ENCODE measurements around the gene TEFM. TPM values are rescaled to one million over a fixed set of nuclear protein-coding genes. Genes with fewer than 3 reads are reported as not detected.
A peak's percentile ranks its signal among the peaks of the same experiment; 100 is the strongest.

The TEFM gene
- total RNA-seq, 1 donor from 2014 or later: 12.8 TPM

- no peaks in the 10 kb centered on the region for H3K4me1 Mint-ChIP-seq (ENCODE audit: low read depth, unreplicated experiment)
- H3K36me3 Mint-ChIP-seq (ENCODE audit: unreplicated experiment): no peaks in the 10 kb centered on the region
- no peak for TF ChIP-seq CTCF (IDR thresholded peaks at IDR 0.05; ENCODE audit: partially characterized antibody, unreplicated experiment)
- no peak overlapping the region for H3K4me3 Mint-ChIP-seq (ENCODE audit: unreplicated experiment)
- no peak for DNase-seq
- no peaks in the 10 kb centered on the region for H3K9me3 Mint-ChIP-seq (ENCODE audit: unreplicated experiment)
- peaks cover 8% of the 10 kb centered on the region for H3K27me3 Mint-ChIP-seq (ENCODE audit: unreplicated experiment)
- no peak overlapping the region for H3K27ac Mint-ChIP-seq (ENCODE audit: unreplicated experiment)
These were observed 20.5 kb upstream of the TEFM start for GRCh38 chr17:30926516-30926915.

- Mint-ChIP-seq H3K9me3 (ENCODE audit: unreplicated experiment) (peaks cover 2% of the 10 kb centered on the region), H3K27ac (ENCODE audit: unreplicated experiment) (no peak overlapping the region), H3K4me3 (ENCODE audit: unreplicated experiment) (no peak overlapping the region), H3K4me1 (ENCODE audit: low read depth, unreplicated experiment) (no peaks in the 10 kb centered on the region), H3K27me3 (ENCODE audit: unreplicated experiment) (peaks cover 10% of the 10 kb centered on the region), H3K36me3 (ENCODE audit: unreplicated experiment) (no peaks in the 10 kb centered on the region)
- no peak for DNase-seq
- TF ChIP-seq CTCF (IDR thresholded peaks at IDR 0.05; ENCODE audit: partially characterized antibody, unreplicated experiment): no peak
These were observed 18.3 kb upstream of the TEFM start for GRCh38 chr17:30924341-30924740.

GRCh38 chr17:30922235-30923030, 16.4 kb upstream of the TEFM start:
- TF ChIP-seq CTCF (IDR thresholded peaks at IDR 0.05; ENCODE audit: partially characterized antibody, unreplicated experiment): no peak
- Mint-ChIP-seq H3K27ac (ENCODE audit: unreplicated experiment) (peak overlapping the region; percentile 73), H3K9me3 (ENCODE audit: unreplicated experiment) (peaks cover 2% of the 10 kb centered on the region), H3K36me3 (ENCODE audit: unreplicated experiment) (no peaks in the 10 kb centered on the region), H3K27me3 (ENCODE audit: unreplicated experiment) (peaks cover 10% of the 10 kb centered on the region), H3K4me1 (ENCODE audit: low read depth, unreplicated experiment) (no peaks in the 10 kb centered on the region), H3K4me3 (ENCODE audit: unreplicated experiment) (peak overlapping the region; percentile 78)
- peak; percentile 24 for DNase-seq

- Mint-ChIP-seq H3K4me3 (ENCODE audit: unreplicated experiment) (peak within 1 kb of the TSS; percentile 79), H3K36me3 (ENCODE audit: unreplicated experiment) (no peaks in the 10 kb centered on the region), H3K27ac (ENCODE audit: unreplicated experiment) (peak within 1 kb of the TSS; percentile 73), H3K27me3 (ENCODE audit: unreplicated experiment) (peaks cover 10% of the 10 kb centered on the region), H3K9me3 (ENCODE audit: unreplicated experiment) (peaks cover 2% of the 10 kb centered on the region), H3K4me1 (ENCODE audit: low read depth, unreplicated experiment) (no peaks in the 10 kb centered on the region)
- peak; percentile 44 for DNase-seq
- TF ChIP-seq CTCF (IDR thresholded peaks at IDR 0.05; ENCODE audit: partially characterized antibody, unreplicated experiment): no peak
These were observed 15.6 kb upstream of the TEFM start, which contains the start of gene ADAP2 for GRCh38 chr17:30921544-30922196. Gene ADAP2, plus strand, starts transcription at chr17:30921945. Its CDS starts 70 bp downstream, at chr17:30922015.
